Epithelial cell of proximal tubule (primary cell): Measurements from ENCODE around the gene DCAF8. TPM values are rescaled to one million over a fixed set of nuclear protein-coding genes. Genes with fewer than 3 reads are reported as not detected.

Experiments
- DNase-seq: peaks from one replicate; pipeline ENCODE4 v3.0.0-alpha.2; 2011; ENCODE audit warnings: low read depth
- H3K4me3 ChIP-seq: 2 replicates; pipeline ENCODE4 v1.5.1; 2011; ENCODE audit warnings: low read depth, mild to moderate bottlenecking, low read length
- total RNA-seq: library from RNA; depleted of rRNA; stranded (reverse); fragments of >200 nt; gene quantifications from 2 replicates; pipeline ENCODE4 v1.2.3, GENCODE V29; 2015
- TF ChIP-seq, protein P1 (sequence below): conservative IDR thresholded peaks from 2 replicates; pipeline ENCODE4 v1.5.1; 2012; ENCODE audit warnings: low read depth, mild to moderate bottlenecking, low read length

The DCAF8 gene
- total RNA-seq, 1 donor from 2014 or later, result 32.3 TPM

DNA sequence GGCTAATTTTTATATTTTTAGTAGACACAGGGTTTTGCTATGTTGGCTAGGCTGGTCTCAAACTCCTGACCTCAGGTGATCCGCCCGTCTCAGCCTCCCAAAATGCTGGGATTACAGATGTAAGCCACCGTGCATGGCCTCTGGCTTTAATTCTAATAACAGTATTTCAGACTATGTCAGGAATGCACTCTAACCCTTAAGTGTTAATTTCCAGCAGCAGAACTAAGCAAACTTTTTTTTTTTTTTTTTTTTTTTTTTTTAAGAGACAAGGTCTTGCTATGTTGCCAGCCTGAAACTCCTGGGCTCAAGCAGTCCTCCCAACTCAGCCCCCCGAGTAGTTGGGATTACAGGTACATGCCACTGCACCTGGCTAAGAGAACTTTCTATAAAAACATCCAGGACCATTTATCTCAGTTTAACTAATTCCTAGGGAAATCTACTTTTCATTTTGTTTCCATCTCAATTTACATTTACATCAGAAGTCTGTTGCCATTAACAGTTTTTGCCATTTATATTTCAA, 6.5 kb downstream of the DCAF8 start:
- H3K4me3 ChIP-seq, result no peak overlapping the region
- TF ChIP-seq, protein P1, sequence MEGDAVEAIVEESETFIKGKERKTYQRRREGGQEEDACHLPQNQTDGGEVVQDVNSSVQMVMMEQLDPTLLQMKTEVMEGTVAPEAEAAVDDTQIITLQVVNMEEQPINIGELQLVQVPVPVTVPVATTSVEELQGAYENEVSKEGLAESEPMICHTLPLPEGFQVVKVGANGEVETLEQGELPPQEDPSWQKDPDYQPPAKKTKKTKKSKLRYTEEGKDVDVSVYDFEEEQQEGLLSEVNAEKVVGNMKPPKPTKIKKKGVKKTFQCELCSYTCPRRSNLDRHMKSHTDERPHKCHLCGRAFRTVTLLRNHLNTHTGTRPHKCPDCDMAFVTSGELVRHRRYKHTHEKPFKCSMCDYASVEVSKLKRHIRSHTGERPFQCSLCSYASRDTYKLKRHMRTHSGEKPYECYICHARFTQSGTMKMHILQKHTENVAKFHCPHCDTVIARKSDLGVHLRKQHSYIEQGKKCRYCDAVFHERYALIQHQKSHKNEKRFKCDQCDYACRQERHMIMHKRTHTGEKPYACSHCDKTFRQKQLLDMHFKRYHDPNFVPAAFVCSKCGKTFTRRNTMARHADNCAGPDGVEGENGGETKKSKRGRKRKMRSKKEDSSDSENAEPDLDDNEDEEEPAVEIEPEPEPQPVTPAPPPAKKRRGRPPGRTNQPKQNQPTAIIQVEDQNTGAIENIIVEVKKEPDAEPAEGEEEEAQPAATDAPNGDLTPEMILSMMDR, result no peak
- DNase-seq, result no peak

DNA sequence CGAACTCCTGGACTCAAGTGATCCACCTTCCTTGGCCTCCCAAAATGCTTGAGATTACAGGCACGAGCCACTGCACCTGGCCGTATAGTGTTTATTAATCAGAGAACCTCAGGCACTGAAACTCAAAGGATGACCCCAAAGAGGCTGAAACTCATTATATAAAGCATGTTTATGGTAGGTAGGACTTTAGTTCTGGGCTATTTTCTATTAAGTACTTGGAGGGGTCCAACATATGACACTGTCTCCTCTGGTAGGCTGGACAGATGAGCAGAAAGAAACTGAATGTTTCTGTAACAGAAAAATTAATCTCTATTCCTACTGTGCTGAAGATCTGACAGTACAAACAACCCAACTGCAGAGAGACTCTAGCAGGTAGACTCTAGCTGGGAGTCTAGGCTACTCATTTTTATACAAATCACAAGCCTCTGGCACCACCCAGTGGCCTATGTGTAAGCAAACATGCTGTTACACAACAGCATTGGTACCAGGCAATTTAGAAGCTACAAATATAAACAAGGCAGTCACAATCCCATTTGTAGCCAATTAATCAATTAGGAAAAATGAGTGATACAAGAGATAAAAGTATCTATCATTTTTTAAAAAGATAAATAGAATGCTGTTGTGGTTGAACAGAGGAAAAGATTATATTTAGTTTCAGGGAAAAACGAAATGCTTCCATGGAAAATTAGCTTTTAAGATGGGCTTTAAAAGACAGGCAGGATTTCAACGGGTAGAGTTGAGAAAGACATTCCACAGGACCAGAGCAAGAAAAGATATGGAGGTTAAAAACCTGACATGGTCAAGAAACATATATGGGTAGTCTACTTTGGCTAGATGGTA, 10.4 kb downstream of the DCAF8 start:
- TF ChIP-seq, protein P1, result peak; percentile 77
- no peak overlapping the region for H3K4me3 ChIP-seq
- DNase-seq, result no peak

DNA sequence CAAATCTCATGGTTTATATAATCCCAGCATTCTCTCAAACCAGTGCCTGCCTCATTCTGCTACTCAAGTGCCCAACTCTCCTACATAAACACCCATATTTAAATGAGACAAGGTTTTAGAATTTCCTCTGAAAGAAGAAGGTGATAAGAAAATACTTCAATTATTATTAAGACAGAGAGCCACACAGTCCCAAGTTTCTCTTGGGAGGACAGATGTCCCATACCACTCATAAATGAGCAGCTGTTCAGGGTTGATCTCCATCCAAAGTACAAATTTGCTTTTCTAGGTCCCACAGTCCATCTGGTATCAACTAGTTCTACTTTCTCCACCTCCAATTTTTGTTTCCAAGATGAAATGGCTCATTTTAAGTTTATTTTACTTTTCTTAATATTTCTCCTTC, 11.3 kb downstream of the DCAF8 start:
- no peak overlapping the region for H3K4me3 ChIP-seq
- TF ChIP-seq, protein P1, result no peak
- no peak for DNase-seq

DNA sequence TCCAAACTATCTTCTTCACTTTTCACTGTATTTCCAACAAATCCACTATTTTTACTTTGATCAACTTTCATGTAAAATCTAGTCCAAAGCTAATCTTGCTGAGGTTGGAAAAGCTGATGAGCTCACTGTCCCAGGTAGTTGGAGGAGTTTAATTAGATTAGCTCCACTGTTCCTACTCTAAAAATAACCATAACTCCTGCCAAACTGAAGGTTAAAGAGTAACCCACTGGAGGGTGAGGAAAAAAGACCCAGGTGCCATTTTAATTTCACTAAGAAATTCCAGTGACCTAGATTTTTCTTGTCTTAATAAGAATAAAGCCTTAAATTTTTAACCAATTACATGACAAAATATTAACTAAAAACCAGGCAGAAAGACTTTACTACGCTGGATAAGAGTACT, 15.3 kb downstream of the DCAF8 start:
- H3K4me3 ChIP-seq, result no peak overlapping the region
- DNase-seq, result no peak
- TF ChIP-seq, protein P1, result no peak

DNA sequence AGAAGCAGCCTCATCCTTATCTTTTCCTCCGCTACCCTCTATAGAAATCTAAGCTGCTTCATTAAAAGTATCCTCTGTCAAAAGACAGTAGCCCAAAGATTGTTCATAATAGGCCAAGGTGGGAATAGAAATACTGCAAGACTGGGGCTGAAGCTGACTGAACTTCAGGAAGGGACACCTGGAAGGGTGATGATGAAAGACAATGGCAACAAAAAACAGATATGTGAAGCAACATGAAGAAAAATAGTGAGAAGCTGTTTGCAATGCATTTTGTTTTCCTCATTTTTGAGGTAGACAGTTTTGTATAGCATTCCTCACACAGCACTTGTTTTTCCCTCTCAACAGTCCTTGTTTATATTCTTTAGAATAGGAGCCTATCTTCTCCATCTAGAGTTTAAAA, 16.9 kb downstream of the DCAF8 start:
- H3K4me3 ChIP-seq, result no peak overlapping the region
- TF ChIP-seq, protein P1, result no peak
- no peak for DNase-seq

DNA sequence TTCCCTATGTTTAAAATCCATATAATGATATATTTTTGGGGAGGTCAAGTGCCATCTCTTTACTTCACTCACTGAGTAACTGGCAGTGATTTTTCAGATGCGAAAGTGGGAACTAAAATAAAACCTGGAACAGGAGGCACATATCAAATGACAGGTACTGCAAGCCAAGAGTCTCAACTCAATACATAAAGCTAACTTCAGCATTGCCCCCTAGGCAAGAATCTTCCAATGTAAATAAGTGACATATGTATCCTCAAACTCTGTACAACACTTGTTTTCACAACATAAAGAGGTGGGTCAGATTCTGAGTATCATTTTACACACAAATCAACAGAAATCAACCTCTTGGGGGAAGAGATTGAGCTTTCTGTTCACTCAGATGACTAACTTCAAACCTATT, 18.1 kb downstream of the DCAF8 start:
- no peak for DNase-seq
- TF ChIP-seq, protein P1, result no peak
- no peak overlapping the region for H3K4me3 ChIP-seq

DNA sequence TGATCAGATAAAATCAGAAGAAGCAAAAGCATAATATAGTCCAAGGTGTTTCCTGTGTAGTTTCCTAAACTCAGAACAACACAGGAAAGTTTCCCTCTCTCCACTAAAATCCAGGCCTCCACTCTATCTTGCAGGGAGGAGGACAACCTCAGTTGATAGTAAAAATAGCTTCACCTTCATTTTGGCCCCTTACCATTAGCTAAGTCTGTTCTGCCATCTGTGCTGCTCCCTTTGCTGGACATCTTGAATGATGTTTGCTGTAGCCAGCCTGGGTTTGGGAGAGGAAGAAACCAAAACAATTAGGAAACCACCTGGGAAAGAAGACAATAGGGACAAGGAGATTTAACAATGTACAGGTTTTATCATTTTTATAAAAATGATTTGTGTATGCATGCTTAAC, 18.6 kb downstream of the DCAF8 start:
- TF ChIP-seq, protein P1, result no peak
- DNase-seq, result no peak
- H3K4me3 ChIP-seq, result no peak overlapping the region
